Measurements from ENCODE around the gene SLC35G6. TPM values are rescaled to one million over a fixed set of nuclear protein-coding genes. Genes with fewer than 3 reads are reported as not detected.
"Not testable (repeated sequence)": the region's sequence is repeated elsewhere in the genome, so short reads cannot be mapped to it uniquely, and the experiment has no call there.

Gene SLC35G6
- total RNA-seq, 2 experiments from 2014 or later = not detected

DNA sequence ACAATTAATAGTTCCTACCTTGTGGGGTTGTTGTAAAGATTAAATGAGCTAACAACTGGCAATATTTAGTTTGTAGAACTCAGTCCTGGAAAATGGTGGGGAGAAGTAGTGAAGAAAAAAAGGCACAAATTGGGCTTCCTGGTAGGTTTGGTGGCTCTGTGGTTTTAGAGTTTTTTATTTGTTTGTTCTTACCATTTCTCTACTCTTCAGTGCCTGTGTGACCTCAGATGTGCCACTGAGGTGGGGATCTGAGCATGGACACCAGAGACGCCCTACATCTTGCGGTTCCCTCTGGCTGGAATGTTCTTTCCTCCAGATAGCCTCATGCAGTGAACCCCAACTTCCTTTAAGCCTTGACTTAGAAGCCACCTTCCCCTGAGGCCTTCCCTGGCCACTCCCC is 9.5 kb upstream of the SLC35G6 start:
- POLR2A ChIA-PET = no interaction called here
- CTCF ChIA-PET = interaction anchor here (1.2 kb wide), 1 partner anchor 17 kb away, joined by 3 read pairs; no protein-coding TSS in a partner anchor

DNA sequence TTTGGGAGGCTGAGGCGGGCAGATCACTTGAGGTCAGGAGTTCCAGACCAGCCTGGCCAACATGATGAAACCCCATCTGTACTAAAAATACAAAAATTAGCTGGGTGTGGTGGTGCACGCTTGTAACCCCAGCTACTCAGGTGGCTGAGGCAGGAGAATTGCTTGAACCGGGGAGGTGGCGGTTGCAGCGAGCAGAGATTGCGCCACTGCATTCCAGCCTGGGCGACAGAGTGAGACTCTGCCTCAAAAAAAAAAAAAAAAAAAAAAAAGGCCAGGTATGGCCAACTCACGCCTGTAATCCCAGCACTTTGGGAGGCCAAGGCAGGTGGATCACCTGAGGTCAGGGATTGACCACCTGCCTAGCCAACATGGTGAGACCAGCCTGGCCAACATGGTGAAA is 6.5 kb upstream of the SLC35G6 start:
- CTCF ChIA-PET = interaction anchor here (0.7 to 1.4 kb wide), 2 partner anchors 38 to 567 kb away, joined by 7 to 8 read pairs; no protein-coding TSS in a partner anchor
- POLR2A ChIA-PET = interaction anchor here (0.7 kb wide), 1 partner anchor 256 kb away, joined by 3 read pairs; no protein-coding TSS in a partner anchor

GRCh38 chr17:7475764-7476422 is 5.4 kb upstream of the SLC35G6 start:
- ChIA-PET CTCF (interaction anchor here (1.2 to 1.4 kb wide), 2 partner anchors 9 to 39 kb away, joined by 4 to 7 read pairs; no protein-coding TSS in a partner anchor), POLR2A (interaction anchor here (1.0 to 1.2 kb wide), 3 partner anchors 9 to 35 kb away, joined by 3 to 5 read pairs (median 4); no protein-coding TSS in a partner anchor)

- POLR2A ChIA-PET = interaction anchor here (1.0 to 1.2 kb wide), 3 partner anchors 9 to 35 kb away, joined by 3 to 5 read pairs (median 4); no protein-coding TSS in a partner anchor
Measured at GRCh38 chr17:7476494-7476893, 4.8 kb upstream of the SLC35G6 start.

DNA sequence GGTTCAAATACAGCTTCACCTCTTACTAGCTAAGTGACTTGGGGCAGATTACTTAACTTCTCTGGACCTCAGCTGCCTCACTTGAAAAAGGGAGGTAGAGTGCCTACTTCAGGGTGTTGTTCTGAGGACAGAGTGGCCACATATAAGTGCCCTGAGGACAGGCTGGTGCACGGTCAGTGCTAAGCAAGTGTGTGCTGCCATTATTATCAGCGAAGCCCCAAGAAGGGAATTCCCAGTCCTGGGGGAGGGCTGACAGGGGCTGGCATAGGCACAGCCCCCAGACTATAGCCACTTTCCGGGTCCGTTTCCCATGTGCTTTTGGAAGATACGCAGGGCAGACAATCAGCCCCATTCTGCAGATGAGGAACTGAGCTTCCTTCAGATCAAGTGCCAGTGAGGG is 4.3 kb upstream of the SLC35G6 start:
- CTCF ChIA-PET = interaction anchor here (3.0 kb wide), 1 partner anchor 40 kb away, joined by 11 read pairs; no protein-coding TSS in a partner anchor
- POLR2A ChIA-PET = interaction anchor here (1.1 to 1.2 kb wide), 2 partner anchors 28 to 36 kb away, joined by 4 to 5 read pairs; no protein-coding TSS in a partner anchor

More at GRCh38 chr17:7476494-7476893, 4.8 kb upstream of the SLC35G6 start:
- CTCF ChIA-PET = interaction anchor here (1.2 to 3.0 kb wide), 3 partner anchors 10 to 40 kb away, joined by 4 to 11 read pairs (median 7); no protein-coding TSS in a partner anchor

DNA sequence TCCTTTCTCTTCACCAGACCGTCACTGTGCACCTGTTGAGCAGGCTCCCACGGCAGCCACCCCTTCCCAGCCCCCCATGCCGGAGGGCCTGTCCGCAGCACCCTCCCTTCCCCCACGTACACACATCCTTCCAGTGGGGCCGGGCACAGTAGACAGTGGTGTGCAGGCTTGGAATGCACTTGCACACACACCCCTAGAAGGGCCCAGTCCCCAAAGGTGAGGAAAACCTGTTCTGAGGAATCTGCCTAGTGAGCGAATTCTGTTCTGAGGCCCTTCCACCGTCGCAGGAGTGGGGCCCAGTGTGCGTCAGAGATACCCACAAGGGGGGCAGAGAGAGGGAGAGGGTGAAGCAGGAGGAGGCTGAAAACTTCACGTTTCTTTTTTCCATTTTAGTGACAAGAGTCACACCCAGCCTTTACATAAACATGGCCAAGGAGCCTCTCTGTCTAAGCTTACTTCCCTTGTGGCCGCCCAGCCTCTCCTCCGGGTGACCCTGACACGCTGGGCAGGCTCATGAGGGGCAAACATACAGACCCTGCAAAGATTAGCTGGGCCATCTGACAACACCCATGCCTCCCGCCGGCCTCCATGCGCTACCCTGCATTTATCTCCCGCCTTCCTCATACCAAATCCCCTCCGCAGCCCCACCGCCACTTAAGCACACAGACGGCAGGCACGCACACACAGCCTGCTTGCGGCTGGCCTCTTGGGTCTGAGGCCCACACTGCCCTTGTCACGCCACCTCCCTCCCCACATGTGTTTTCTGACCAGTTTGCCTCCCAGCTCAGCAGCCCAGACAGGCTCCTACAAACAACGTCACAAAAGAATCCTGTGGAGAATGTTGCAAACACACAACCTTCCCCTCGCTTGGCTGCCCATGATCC is 3.6 kb upstream of the SLC35G6 start:
- ChIA-PET POLR2A (no interaction called here), CTCF (interaction anchor here (3.0 kb wide), 1 partner anchor 41 kb away, joined by 11 read pairs; no protein-coding TSS in a partner anchor)

GRCh38 chr17:7478276-7479212 is 2.7 kb upstream of the SLC35G6 start:
- POLR2A ChIA-PET = interaction anchor here (0.5 to 1.2 kb wide), 4 partner anchors 22 to 768 kb away, joined by 3 to 6 read pairs (median 5); partner anchors contain the start of gene PLSCR3
- CTCF ChIA-PET = interaction anchor here (0.5 to 3.0 kb wide), 4 partner anchors 42 to 616 kb away, joined by 3 to 11 read pairs (median 4); no protein-coding TSS in a partner anchor

GRCh38 chr17:7479213-7480088 is 1.8 kb upstream of the SLC35G6 start, which contains the start of gene ZBTB4:
ZBTB4 (minus strand) TSS chr17:7479631; CDS start chr17:7466801, 12,830 bp downstream.
- POLR2A ChIA-PET = interaction anchor here (0.5 to 1.4 kb wide), 7 partner anchors 23 to 767 kb away, joined by 3 to 6 read pairs (median 4); partner anchors contain the start of genes MPDU1 and PLSCR3

GRCh38 chr17:7480089-7480384 is 1.2 kb upstream of the SLC35G6 start:
- CTCF ChIA-PET = interaction anchor here (1.1 to 1.3 kb wide), 5 partner anchors 43 to 131 kb away, joined by 3 to 6 read pairs (median 4); no protein-coding TSS in a partner anchor
- POLR2A ChIA-PET = interaction anchor here (0.5 to 1.4 kb wide), 4 partner anchors 24 to 104 kb away, joined by 3 to 5 read pairs (median 4); partner anchors contain the start of gene MPDU1

More at GRCh38 chr17:7479213-7480088, 1.8 kb upstream of the SLC35G6 start, which contains the start of gene ZBTB4:
- CTCF ChIA-PET = interaction anchor here (0.6 to 3.0 kb wide), 8 partner anchors 17 to 130 kb away, joined by 3 to 11 read pairs (median 4); no protein-coding TSS in a partner anchor

DNA sequence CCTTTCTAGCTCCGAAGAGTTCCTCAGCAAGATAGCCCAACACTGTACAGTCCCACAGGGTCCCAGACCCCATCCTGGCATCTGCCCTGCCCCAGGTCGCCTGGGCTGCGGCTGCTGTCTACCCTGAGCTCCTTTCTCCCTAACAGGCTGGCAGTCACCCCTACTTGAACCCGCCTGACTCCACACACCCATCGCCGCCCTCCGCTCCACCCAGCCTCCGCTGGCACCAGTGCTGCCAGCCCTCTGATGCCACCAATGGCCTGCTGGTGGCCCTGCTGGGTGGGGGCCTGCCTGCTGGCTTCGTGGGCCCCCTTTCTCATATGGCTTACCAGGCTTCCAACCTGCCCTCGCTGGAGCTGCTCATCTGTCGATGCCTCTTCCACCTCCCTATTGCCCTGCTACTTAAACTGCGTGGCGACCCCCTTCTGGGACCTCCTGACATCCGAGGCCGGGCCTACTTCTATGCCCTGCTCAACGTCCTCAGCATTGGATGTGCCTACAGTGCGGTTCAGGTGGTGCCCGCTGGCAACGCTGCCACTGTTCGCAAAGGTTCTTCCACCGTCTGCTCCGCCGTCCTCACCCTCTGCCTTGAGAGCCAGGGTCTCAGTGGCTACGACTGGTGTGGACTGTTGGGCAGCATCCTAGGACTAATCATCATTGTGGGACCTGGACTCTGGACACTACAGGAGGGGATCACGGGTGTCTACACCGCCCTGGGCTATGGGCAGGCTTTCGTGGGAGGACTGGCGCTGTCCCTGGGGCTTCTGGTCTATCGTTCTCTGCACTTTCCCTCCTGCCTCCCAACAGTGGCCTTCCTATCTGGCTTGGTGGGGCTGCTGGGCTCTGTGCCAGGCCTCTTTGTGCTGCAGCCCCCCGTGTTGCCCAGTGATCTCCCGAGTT is 846 bp downstream of the SLC35G6 start:
- CTCF ChIA-PET = interaction anchor here (0.5 to 2.0 kb wide), 6 partner anchors 41 to 140 kb away, joined by 3 to 10 read pairs (median 3); partner anchors contain the start of gene TMEM102
- POLR2A ChIA-PET = not testable (repeated sequence)

GRCh38 chr17:7482742-7483088 is 1.5 kb downstream of the SLC35G6 start:
- CTCF ChIA-PET = interaction anchor here (0.6 to 2.0 kb wide), 2 partner anchors 42 to 47 kb away, joined by 3 to 10 read pairs; partner anchors contain the start of gene TMEM102
- POLR2A ChIA-PET = not testable (repeated sequence)

- ChIA-PET CTCF (interaction anchor here (0.6 to 2.0 kb wide), 3 partner anchors 42 to 77 kb away, joined by 3 to 10 read pairs (median 9); partner anchors contain the start of gene TMEM102), POLR2A (interaction anchor here (0.6 to 2.0 kb wide), 9 partner anchors 28 to 204 kb away, joined by 3 to 10 read pairs (median 4); partner anchors contain the start of genes MPDU1, PLSCR3, TMEM102 and TMEM256)
Measured at GRCh38 chr17:7483255-7484066, 2.2 kb downstream of the SLC35G6 start.

GRCh38 chr17:7484067-7484918 is 3.0 kb downstream of the SLC35G6 start, which contains the start of gene POLR2A:
POLR2A (plus strand) TSS chr17:7484366.
- ChIA-PET POLR2A (interaction anchor here (0.6 to 2.0 kb wide), 11 partner anchors 29 to 221 kb away, joined by 3 to 10 read pairs (median 3); partner anchors contain the start of genes MPDU1, PLSCR3, TMEM102 and TMEM256), CTCF (interaction anchor here (1.2 to 2.0 kb wide), 4 partner anchors 10 to 76 kb away, joined by 4 to 10 read pairs (median 7); partner anchors contain the start of gene TMEM102)

Measured in activated CD8-positive, alpha-beta memory T cell treated with anti-CD3 and anti-CD28 coated beads for 36 hours (primary cell).